Measurements from ENCODE around the gene SNX21.

SNX21 gene

GRCh38 chr20:45890077-45890984, 56.7 kb downstream of the SNX21 start:
- H3K4me3 ChIP-seq (ENCODE audit: low read depth in 1 of 5, low read length in 5 of 5), result peak overlapping the region; percentile 31 to 83 (median 76)
- H3K27me3 ChIP-seq (ENCODE audit: control insufficient read depth in 5 of 5, insufficient read depth in 4 of 5, low read length in 5 of 5), result no peaks in the 10 kb centered on the region
- H3K36me3 ChIP-seq (ENCODE audit: control insufficient read depth in 5 of 5, insufficient read depth in 5 of 5, low read length in 5 of 5), result peaks cover 5 to 45% (median 36%) of the 10 kb centered on the region in 5 donors
- no peaks in the 10 kb centered on the region for H3K9me3 ChIP-seq (ENCODE audit: control insufficient read depth in 5 of 5, low read length in 5 of 5)
- peaks cover 5 to 35% (median 34%) of the 10 kb centered on the region in 5 donors for H3K4me1 ChIP-seq (ENCODE audit: control insufficient read depth in 5 of 5, insufficient read depth in 5 of 5, low read length in 5 of 5)
- peak overlapping the region; percentile 57 to 91 (median 67) for H3K9ac ChIP-seq (ENCODE audit: low read length in 5 of 5)
- H3K27ac ChIP-seq (ENCODE audit: low read depth, low read length), result peak overlapping the region; percentile 85

GRCh38 chr20:45890985-45891983, 57.7 kb downstream of the SNX21 start, which contains the start of the genes CTSA and NEURL2:
CTSA (plus strand) TSS chr20:45891335; CDS start chr20:45891569, 234 bp downstream.
NEURL2 (minus strand) TSS chr20:45891208; CDS start chr20:45890991, 217 bp downstream.
- peaks cover 5 to 53% (median 45%) of the 10 kb centered on the region in 5 donors for H3K36me3 ChIP-seq (ENCODE audit: control insufficient read depth in 5 of 5, insufficient read depth in 5 of 5, low read length in 5 of 5)
- peaks cover 5 to 35% (median 32%) of the 10 kb centered on the region in 5 donors for H3K4me1 ChIP-seq (ENCODE audit: control insufficient read depth in 5 of 5, insufficient read depth in 5 of 5, low read length in 5 of 5)

GRCh38 chr20:45892049-45892825, 58.6 kb downstream of the SNX21 start:
- H3K4me3 ChIP-seq (ENCODE audit: low read depth in 1 of 5, low read length in 5 of 5), result peak overlapping the region; percentile 68 to 83 (median 76)
- H3K27me3 ChIP-seq (ENCODE audit: control insufficient read depth in 5 of 5, insufficient read depth in 4 of 5, low read length in 5 of 5), result no peaks in the 10 kb centered on the region
- H3K9ac ChIP-seq (ENCODE audit: low read length in 5 of 5), result peak overlapping the region; percentile 16 to 91 (median 79)
- H3K36me3 ChIP-seq (ENCODE audit: control insufficient read depth in 5 of 5, insufficient read depth in 5 of 5, low read length in 5 of 5), result peaks cover 5 to 51% (median 48%) of the 10 kb centered on the region in 5 donors
- peak overlapping the region; percentile 85 for H3K27ac ChIP-seq (ENCODE audit: low read depth, low read length)
- H3K4me1 ChIP-seq (ENCODE audit: control insufficient read depth in 5 of 5, insufficient read depth in 5 of 5, low read length in 5 of 5), result peaks cover 5 to 35% (median 32%) of the 10 kb centered on the region in 5 donors
- no peaks in the 10 kb centered on the region for H3K9me3 ChIP-seq (ENCODE audit: control insufficient read depth in 5 of 5, low read length in 5 of 5)

More at GRCh38 chr20:45890985-45891983, 57.7 kb downstream of the SNX21 start, which contains the start of the genes CTSA and NEURL2:
- peak within 1 kb of the TSS; percentile 63 to 91 (median 79) for H3K9ac ChIP-seq (ENCODE audit: low read length in 5 of 5)
- H3K4me3 ChIP-seq (ENCODE audit: low read depth in 1 of 5, low read length in 5 of 5), result peak within 1 kb of the TSS; percentile 68 to 83 (median 76)
- no peaks in the 10 kb centered on the region for H3K9me3 ChIP-seq (ENCODE audit: control insufficient read depth in 5 of 5, low read length in 5 of 5)
- H3K27ac ChIP-seq (ENCODE audit: low read depth, low read length), result peak within 1 kb of the TSS; percentile 85
- H3K27me3 ChIP-seq (ENCODE audit: control insufficient read depth in 5 of 5, insufficient read depth in 4 of 5, low read length in 5 of 5), result no peaks in the 10 kb centered on the region

Data from subcutaneous abdominal adipose tissue (tissue), 5 donors.